RPMI8226 (cell line): ENCODE data around the gene TAMALIN.
A peak's percentile ranks its signal among the peaks of the same experiment; 100 is the strongest.

Experiments used
- DNase-seq: peaks from one replicate; pipeline ENCODE4 v3.0.0-alpha.2; 2015

TAMALIN gene

GRCh38 chr12:52037248-52037861 lies 30.6 kb downstream of the TAMALIN start:
- no peak for DNase-seq

- no peak for DNase-seq
Measured at GRCh38 chr12:52038447-52038846, 31.7 kb downstream of the TAMALIN start.

- no peak for DNase-seq
Measured at GRCh38 chr12:52041035-52041434, 34.3 kb downstream of the TAMALIN start.

- no peak for DNase-seq
Measured at GRCh38 chr12:52041695-52042123, 35.0 kb downstream of the TAMALIN start.

- DNase-seq = no peak
Measured at GRCh38 chr12:52042706-52043385, 36.1 kb downstream of the TAMALIN start.

GRCh38 chr12:52043386-52044212 lies 36.9 kb downstream of the TAMALIN start:
- no peak for DNase-seq

- no peak for DNase-seq
Measured at GRCh38 chr12:52044292-52044983, 37.7 kb downstream of the TAMALIN start.

GRCh38 chr12:52045794-52046199 lies 39.1 kb downstream of the TAMALIN start:
- peak; percentile 32 for DNase-seq

- DNase-seq = no peak
Measured at GRCh38 chr12:52046859-52047258, 40.1 kb downstream of the TAMALIN start.

GRCh38 chr12:52049286-52049685 lies 42.5 kb downstream of the TAMALIN start:
- DNase-seq = no peak

- DNase-seq = no peak
Measured at GRCh38 chr12:52049688-52050087, 42.9 kb downstream of the TAMALIN start.

GRCh38 chr12:52050116-52050757 lies 43.5 kb downstream of the TAMALIN start:
- DNase-seq = peak; percentile 39

GRCh38 chr12:52050758-52051541 lies 44.2 kb downstream of the TAMALIN start, which contains the start of gene NR4A1:
TSS of gene NR4A1 (plus strand) at chr12:52051442. CDS start at chr12:52054329, 2,887 bp downstream.
- DNase-seq = peak; percentile 96

GRCh38 chr12:52052468-52053186 lies 45.9 kb downstream of the TAMALIN start:
- DNase-seq = peak; percentile 85

GRCh38 chr12:52053536-52054209 lies 46.9 kb downstream of the TAMALIN start:
- DNase-seq = no peak

- no peak for DNase-seq
Measured at GRCh38 chr12:52054231-52054832, 47.6 kb downstream of the TAMALIN start.

GRCh38 chr12:52054833-52055730 lies 48.3 kb downstream of the TAMALIN start:
- no peak for DNase-seq
